ENCODE data around the gene STK32A. TPM values are rescaled to one million over a fixed set of nuclear protein-coding genes. Genes with fewer than 3 reads are reported as not detected.

STK32A gene
- total RNA-seq, 1 donor from 2014 or later: 0.28 TPM

GRCh38 chr5:147372191-147372590, 137.4 kb downstream of the STK32A start:
- no peak overlapping the region for H3K4me3 Mint-ChIP-seq
- no peaks in the 10 kb centered on the region for H3K9me3 Mint-ChIP-seq
- no peaks in the 10 kb centered on the region for H3K36me3 Mint-ChIP-seq (ENCODE audit: low read depth)
- no peaks in the 10 kb centered on the region for H3K27me3 Mint-ChIP-seq (ENCODE audit: low read depth)
- no peak for TF ChIP-seq CTCF (conservative IDR thresholded peaks at IDR 0.05)
- H3K27ac Mint-ChIP-seq (ENCODE audit: unreplicated experiment): no peak overlapping the region
- DNase-seq (ENCODE audit: low read depth, low spot score): no peak
- no peaks in the 10 kb centered on the region for H3K4me1 Mint-ChIP-seq

GRCh38 chr5:147373328-147373727, 138.5 kb downstream of the STK32A start:
- no peak for TF ChIP-seq CTCF (conservative IDR thresholded peaks at IDR 0.05)
- Mint-ChIP-seq H3K27ac (ENCODE audit: unreplicated experiment) (no peak overlapping the region), H3K36me3 (ENCODE audit: low read depth) (no peaks in the 10 kb centered on the region), H3K4me3 (no peak overlapping the region), H3K9me3 (peaks cover 3% of the 10 kb centered on the region), H3K27me3 (ENCODE audit: low read depth) (no peaks in the 10 kb centered on the region), H3K4me1 (no peaks in the 10 kb centered on the region)
- no peak for DNase-seq (ENCODE audit: low read depth, low spot score)

- no peak for TF ChIP-seq CTCF (conservative IDR thresholded peaks at IDR 0.05)
- peaks cover 4% of the 10 kb centered on the region for H3K36me3 Mint-ChIP-seq (ENCODE audit: low read depth)
- no peak overlapping the region for H3K4me3 Mint-ChIP-seq
- H3K27ac Mint-ChIP-seq (ENCODE audit: unreplicated experiment): no peak overlapping the region
- H3K4me1 Mint-ChIP-seq: no peaks in the 10 kb centered on the region
- peaks cover 10% of the 10 kb centered on the region for H3K9me3 Mint-ChIP-seq
- DNase-seq (ENCODE audit: low read depth, low spot score): no peak
- no peaks in the 10 kb centered on the region for H3K27me3 Mint-ChIP-seq (ENCODE audit: low read depth)
Measured at GRCh38 chr5:147375151-147375550, 140.3 kb downstream of the STK32A start.

GRCh38 chr5:147377682-147378081, 142.9 kb downstream of the STK32A start:
- no peak overlapping the region for H3K4me3 Mint-ChIP-seq

GRCh38 chr5:147381555-147381954, 146.7 kb downstream of the STK32A start:
- H3K4me1 Mint-ChIP-seq: peaks cover 8% of the 10 kb centered on the region
- no peak for DNase-seq (ENCODE audit: low read depth, low spot score)
- TF ChIP-seq CTCF (conservative IDR thresholded peaks at IDR 0.05): no peak
- H3K36me3 Mint-ChIP-seq (ENCODE audit: low read depth): peaks cover 6% of the 10 kb centered on the region
- no peak overlapping the region for H3K27ac Mint-ChIP-seq (ENCODE audit: unreplicated experiment)
- H3K27me3 Mint-ChIP-seq (ENCODE audit: low read depth): no peaks in the 10 kb centered on the region
- peaks cover 16% of the 10 kb centered on the region for H3K9me3 Mint-ChIP-seq
- no peak overlapping the region for H3K4me3 Mint-ChIP-seq

More at GRCh38 chr5:147377682-147378081, 142.9 kb downstream of the STK32A start:
- Mint-ChIP-seq H3K27me3 (ENCODE audit: low read depth) (no peaks in the 10 kb centered on the region), H3K36me3 (ENCODE audit: low read depth) (peaks cover 6% of the 10 kb centered on the region), H3K9me3 (peaks cover 16% of the 10 kb centered on the region), H3K4me1 (peaks cover 3% of the 10 kb centered on the region), H3K27ac (ENCODE audit: unreplicated experiment) (no peak overlapping the region)
- TF ChIP-seq CTCF (conservative IDR thresholded peaks at IDR 0.05): no peak
- no peak for DNase-seq (ENCODE audit: low read depth, low spot score)

GRCh38 chr5:147382776-147383175, 147.9 kb downstream of the STK32A start:
- Mint-ChIP-seq H3K4me3 (no peak overlapping the region), H3K27ac (ENCODE audit: unreplicated experiment) (peak overlapping the region; percentile 38), H3K9me3 (peaks cover 16% of the 10 kb centered on the region), H3K4me1 (peaks cover 10% of the 10 kb centered on the region), H3K27me3 (ENCODE audit: low read depth) (no peaks in the 10 kb centered on the region), H3K36me3 (ENCODE audit: low read depth) (peaks cover 6% of the 10 kb centered on the region)
- TF ChIP-seq CTCF (conservative IDR thresholded peaks at IDR 0.05): no peak
- DNase-seq (ENCODE audit: low read depth, low spot score): no peak
